Measurements from ENCODE around the gene RBFOX2. TPM values are rescaled to one million over a fixed set of nuclear protein-coding genes. Genes with fewer than 3 reads are reported as not detected.

Gene RBFOX2
- total and polyA plus RNA-seq, 2 of the 13 experiments (the other 11 are each of a cell fraction or from before 2014, with no cell fraction given): 37.3 to 40.4 TPM

DNA sequence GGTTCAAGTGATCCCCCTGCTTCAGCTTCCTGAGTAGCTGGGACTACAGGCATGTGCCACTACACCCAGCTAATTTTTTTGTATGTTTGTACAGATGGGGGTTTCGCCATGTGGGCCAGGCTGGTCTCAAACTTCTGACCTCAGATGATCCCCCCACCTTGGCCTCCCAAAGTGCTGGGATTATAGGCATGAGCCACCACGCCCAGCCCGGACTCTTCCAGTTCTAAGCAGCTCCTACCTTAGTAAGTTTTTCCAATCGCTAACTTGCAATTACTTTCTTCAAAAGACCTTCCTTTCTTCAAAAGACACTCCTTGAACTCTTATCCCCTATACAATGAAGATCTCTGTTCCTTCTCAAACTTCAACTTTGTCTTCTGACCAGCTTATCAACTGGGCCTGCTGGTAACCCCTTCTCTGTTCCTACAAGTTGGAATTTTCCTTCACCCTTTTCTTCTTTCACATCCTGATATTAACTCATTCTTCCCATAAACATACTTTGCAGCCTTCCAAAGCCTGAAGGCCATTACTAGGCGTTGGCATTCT lies 25.8 kb downstream of the RBFOX2 start:
- intact Hi-C loops (cut with micrococcal nuclease; ENCODE audit: unreplicated experiment) (no loop called here), in situ Hi-C loops (cut with HindIII; ENCODE audit: extremely low pct_ligation_motif_present, low pct_unique_long_range_greater_than_20kb) (no loop called here)
- DNase-seq (ENCODE audit: low spot score): no peak
- ATAC-seq: no peak
- no peaks in the 10 kb centered on the region for H3K27me3 ChIP-seq (ENCODE audit: control insufficient read depth in 1 of 2, insufficient read depth in 2 of 2, low read length in 2 of 2)
- H2AFZ ChIP-seq (ENCODE audit: low read length): no peak overlapping the region
- H3K4me1 ChIP-seq (ENCODE audit: insufficient read depth, low read length): peaks cover 21% of the 10 kb centered on the region
- CTCF ChIA-PET (ENCODE audit: low intra/inter-chr PET ratio, low total read pairs): no interaction called here
- WGBS (ENCODE audit: low lambda C conversion rate): 92% methylated on average over 5 of the region's 5 CpGs
- no peaks in the 10 kb centered on the region for H3K36me3 ChIP-seq (replicated peaks in 1 of 2; ENCODE audit: control insufficient read depth in 1 of 2, insufficient read depth in 2 of 2, low read length in 2 of 2)
- POLR2A ChIA-PET: interaction anchor here (1.4 kb wide), 1 partner anchor 26 kb away, joined by 4 read pairs; the partner anchor contains the start of gene RBFOX2
- no peak for FAIRE-seq
- no peak for TF ChIP-seq TGIF2 (CRISPR knock-in tag; IDR thresholded peaks at IDR 0.05)
- TF ChIP-seq, protein P1, sequence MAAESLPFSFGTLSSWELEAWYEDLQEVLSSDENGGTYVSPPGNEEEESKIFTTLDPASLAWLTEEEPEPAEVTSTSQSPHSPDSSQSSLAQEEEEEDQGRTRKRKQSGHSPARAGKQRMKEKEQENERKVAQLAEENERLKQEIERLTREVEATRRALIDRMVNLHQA (CRISPR knock-in tag; IDR thresholded peaks at IDR 0.05): no peak
- TF ChIP-seq POLR2AphosphoS2 (IDR thresholded peaks at IDR 0.05; ENCODE audit: low read depth, low read length): no peak
- no peak for TF ChIP-seq ZNF761 (CRISPR knock-in tag; conservative IDR thresholded peaks at IDR 0.05)
- H4K20me1 ChIP-seq (ENCODE audit: insufficient read depth, low read length): no peaks in the 10 kb centered on the region
- H3K79me2 ChIP-seq (ENCODE audit: insufficient read depth, low read length): peaks cover 32% of the 10 kb centered on the region
- H3K4me2 ChIP-seq (ENCODE audit: low read depth, low read length): no peak overlapping the region
- BruUV-seq (replicated peaks): no TSS peak
- no peak overlapping the region for H3K27ac ChIP-seq (ENCODE audit: extremely low read length, insufficient read depth, low read length)
- no peak overlapping the region for H3K9ac ChIP-seq (ENCODE audit: insufficient read depth, low read depth, low read length)
- H3K4me3 ChIP-seq (replicated peaks in 1 of 3; ENCODE audit: insufficient read depth in 1 of 3, low read depth in 2 of 3, low read length in 3 of 3): no peak overlapping the region
- no peaks in the 10 kb centered on the region for H3K9me3 ChIP-seq (ENCODE audit: low read length)

DNA sequence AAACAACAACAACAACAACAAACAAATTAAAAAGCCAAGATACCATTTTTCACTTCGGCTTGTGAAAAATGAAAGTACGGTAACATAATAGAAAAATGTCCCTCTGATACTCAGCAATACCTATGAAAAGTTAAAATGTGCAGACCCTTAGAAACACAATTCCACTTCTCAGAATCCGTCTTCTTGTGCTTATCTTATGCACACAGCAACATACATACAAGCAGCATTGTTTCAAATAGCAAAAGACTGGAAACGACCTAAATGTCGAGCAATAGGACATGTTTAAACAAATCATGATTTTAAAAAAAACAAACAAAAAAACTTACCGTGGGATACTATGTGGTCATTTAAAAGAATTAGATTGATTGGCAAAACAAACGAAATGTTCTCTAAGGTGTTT lies 26.5 kb downstream of the RBFOX2 start:
- peaks cover 30% of the 10 kb centered on the region for H3K79me2 ChIP-seq (ENCODE audit: insufficient read depth, low read length)
- no peaks in the 10 kb centered on the region for H3K36me3 ChIP-seq (replicated peaks in 1 of 2; ENCODE audit: control insufficient read depth in 1 of 2, insufficient read depth in 2 of 2, low read length in 2 of 2)
- no peak overlapping the region for H3K9ac ChIP-seq (ENCODE audit: insufficient read depth, low read depth, low read length)
- no peak for DNase-seq (ENCODE audit: low spot score)
- peak; percentile 4 for FAIRE-seq
- intact Hi-C loops (cut with micrococcal nuclease; ENCODE audit: unreplicated experiment): no loop called here
- CTCF ChIA-PET (ENCODE audit: low intra/inter-chr PET ratio, low total read pairs): no interaction called here
- POLR2A ChIA-PET: no interaction called here
- no peaks in the 10 kb centered on the region for H4K20me1 ChIP-seq (ENCODE audit: insufficient read depth, low read length)
- no TSS peak for BruUV-seq (replicated peaks)
- no peak overlapping the region for H3K4me3 ChIP-seq (replicated peaks in 1 of 3; ENCODE audit: insufficient read depth in 1 of 3, low read depth in 2 of 3, low read length in 3 of 3)
- peaks cover 28% of the 10 kb centered on the region for H3K4me1 ChIP-seq (ENCODE audit: insufficient read depth, low read length)
- in situ Hi-C loops (cut with HindIII; ENCODE audit: extremely low pct_ligation_motif_present, low pct_unique_long_range_greater_than_20kb): no loop called here
- WGBS (ENCODE audit: low lambda C conversion rate): 90% methylated on average over 7 of the region's 7 CpGs
- no peak overlapping the region for H3K4me2 ChIP-seq (ENCODE audit: low read depth, low read length)
- H3K27me3 ChIP-seq (ENCODE audit: control insufficient read depth in 1 of 2, insufficient read depth in 2 of 2, low read length in 2 of 2): no peaks in the 10 kb centered on the region
- no peak overlapping the region for H2AFZ ChIP-seq (ENCODE audit: low read length)
- H3K27ac ChIP-seq (ENCODE audit: extremely low read length, insufficient read depth, low read length): no peak overlapping the region
- no peaks in the 10 kb centered on the region for H3K9me3 ChIP-seq (ENCODE audit: low read length)
- no peak for ATAC-seq
- TF ChIP-seq SALL1 (CRISPR knock-in tag; IDR thresholded peaks at IDR 0.05) (no peak), CCDC6 (CRISPR knock-in tag; IDR thresholded peaks at IDR 0.05) (no peak), ZBTB7B (CRISPR knock-in tag; IDR thresholded peaks at IDR 0.05) (no peak), AGO2 (optimal IDR thresholded peaks at IDR 0.05; ENCODE audit: low read depth, low read length) (no peak), IKZF1 (IDR thresholded peaks at IDR 0.05) (no peak), CEBPB (IDR thresholded peaks at IDR 0.05; ENCODE audit: borderline replicate concordance, low read depth, low read length) (no peak), DNMT3B (CRISPR knock-in tag; conservative IDR thresholded peaks at IDR 0.05) (no peak), ZBTB44 (CRISPR knock-in tag; IDR thresholded peaks at IDR 0.05) (no peak), ZC3H4 (CRISPR knock-in tag; IDR thresholded peaks at IDR 0.05; ENCODE audit: borderline replicate concordance) (no peak), ZNF674 (CRISPR knock-in tag; IDR thresholded peaks at IDR 0.05; ENCODE audit: low read depth) (no peak), NR1H2 (CRISPR knock-in tag; IDR thresholded peaks at IDR 0.05; ENCODE audit: borderline replicate concordance, low read depth) (no peak), PRPF4 (IDR thresholded peaks at IDR 0.05; ENCODE audit: low read depth, low read length, poor library complexity, severe bottlenecking) (no peak), NBN (conservative IDR thresholded peaks at IDR 0.05) (no peak), ZNF136 (CRISPR knock-in tag; IDR thresholded peaks at IDR 0.05; ENCODE audit: low read depth) (no peak), GZF1 (CRISPR knock-in tag; IDR thresholded peaks at IDR 0.05) (no peak), ZFP90 (CRISPR knock-in tag; IDR thresholded peaks at IDR 0.05; ENCODE audit: borderline replicate concordance) (no peak)
